Stomach (tissue), 9 donors: Measurements from ENCODE around the gene RPL35A. TPM values are rescaled to one million over a fixed set of nuclear protein-coding genes. Genes with fewer than 3 reads are reported as not detected.
"Not testable (repeated sequence)": the region's sequence is repeated elsewhere in the genome, so short reads cannot be mapped to it uniquely, and the experiment has no call there.

ENCODE experiments used
- DNase-seq, 2 donors: peaks; one replicate each; pipeline versions ENCODE4 v3.0.0 to v3.0.0-alpha.2; 2013 to 2019
- H3K27ac ChIP-seq, 5 donors: fragments of 200-600 bp in 4 of 5; sonication (generic) in 4 of 5; one replicate each; pipeline ENCODE4 v1.5.1; 2013 to 2019; ENCODE audit warnings: mild to moderate bottlenecking in 1 of 5, moderate library complexity in 1 of 5
- H3K27me3 ChIP-seq, 3 donors: fragments of 200-600 bp; sonication (generic); one replicate each; pipeline ENCODE4 v1.5.1; 2017 to 2019; ENCODE audit warnings: mixed run types in 1 of 3
- H3K36me3 ChIP-seq, 4 donors: fragments of 200-600 bp; sonication (generic); 1 replicate in 3 of 4; 2 replicates in 1 of 4; pipeline ENCODE4 v1.5.1; 2016 to 2019
- H3K4me1 ChIP-seq, 4 donors: fragments of 200-600 bp; sonication (generic); one replicate each; pipeline ENCODE4 v1.5.1; 2016 to 2019
- H3K4me3 ChIP-seq, 4 donors: fragments of 200-600 bp; sonication (generic) in 3 of 4; one replicate each; pipeline ENCODE4 v1.5.1; 2016 to 2019; ENCODE audit warnings: mild to moderate bottlenecking in 1 of 4
- H3K9me3 ChIP-seq, 4 donors: fragments of 200-600 bp; sonication (generic); one replicate each; pipeline ENCODE4 v1.5.1; 2016 to 2019
- CTCF ChIP-seq, 7 experiments: fragments of 450-650 bp in 4 of 7; fragments of 200-600 bp in 3 of 7; sonication (generic) in 3 of 7; IDR thresholded peaks; one replicate each; pipeline ENCODE4 v1.5.1; 2016 to 2019; ENCODE audit warnings: antibody characterized with exemption in 7 of 7, control low read depth in 2 of 7, mild to moderate bottlenecking in 1 of 7
- EP300 ChIP-seq: sonication (generic); formaldehyde crosslinking; IDR thresholded peaks from one replicate; pipeline ENCODE4 v1.6.1; 2017; ENCODE audit warnings: antibody characterized with exemption
- POLR2A ChIP-seq, 4 donors: fragments of 450-650 bp; IDR thresholded peaks; one replicate each; pipeline ENCODE4 v1.6.1; 2016; ENCODE audit warnings: antibody characterized with exemption in 4 of 4, control low read depth in 2 of 4, mild to moderate bottlenecking in 1 of 4, moderate library complexity in 1 of 4
- POLR2AphosphoS5 ChIP-seq, 3 donors: sonication (generic); formaldehyde crosslinking; IDR thresholded peaks; one replicate each; pipeline ENCODE4 v1.6.1; 2016; ENCODE audit warnings: antibody characterized with exemption in 3 of 3
- WGBS, 5 donors: extraction: QIAGEN DNeasy Blood & Tissue Kit in 3 of 5; methylation state at CpG; one replicate each; pipeline versions ENCODE4 v1.1.5 to v1.1.7; 2013 to 2018; 5-methylcytosine and 5-hydroxymethylcytosine counted together
- intact Hi-C: fragments of 100-400 bp; cut with DNase I; formaldehyde crosslinking; loops from one replicate; pipeline ENCODE4 v1.15.1; 2023; ENCODE audit warnings: low total_unique reads
- polyA plus RNA-seq, 3 donors: library from polyadenylated mRNA; stranded (reverse); fragments of 200-250 nt; gene quantifications; one replicate each; pipeline ENCODE4 v1.2.3, GENCODE V29; 2013
- total RNA-seq, 5 donors: library from RNA; depleted of rRNA; stranded (reverse); fragments of >200 nt; gene quantifications; one replicate each; pipeline versions ENCODE4 v1.1.0 to v1.2.3, GENCODE V29; 2014 to 2016
- donor health status: healthy with polysubstance abuse.
- donor health status: Bipolar disorder and iron deficiency.
- donor health status: healthy.

Gene RPL35A
- total and polyA plus RNA-seq, 8 donors = 30.4 to 2,972 (median 770) TPM

GRCh38 chr3:197957790-197958133, 7.8 kb downstream of the RPL35A start:
- intact Hi-C loops = no loop called here
- Histone ChIP-seq H3K4me3 (no peak overlapping the region), H3K27ac (peak overlapping the region; percentile 67 to 89 (median 86)), H3K27me3 (no peaks in the 10 kb centered on the region), H3K36me3 (peaks cover 39 to 44% (median 43%) of the 10 kb centered on the region in 4 donors), H3K9me3 (no peaks in the 10 kb centered on the region), H3K4me1 (peaks cover 33 to 72% (median 57%) of the 10 kb centered on the region in 4 donors)
- DNase-seq = no peak
- 64 to 86% (median 68%) methylated on average over 5 of the region's 5 CpGs for WGBS, 5 donors
- TF ChIP-seq EP300 = no peak
- TF ChIP-seq CTCF (IDR thresholded peaks at IDR 0.05) = no peak
- TF ChIP-seq POLR2A (IDR thresholded peaks at IDR 0.05) = no peak
- TF ChIP-seq POLR2AphosphoS5 (IDR thresholded peaks at IDR 0.05) = peak in 1 of 3 donors; percentile 1

GRCh38 chr3:197958346-197958745, 8.4 kb downstream of the RPL35A start:
- peaks cover 27 to 67% (median 51%) of the 10 kb centered on the region in 4 donors for H3K4me1 ChIP-seq
- TF ChIP-seq POLR2AphosphoS5 (IDR thresholded peaks at IDR 0.05) (no peak), CTCF (IDR thresholded peaks at IDR 0.05) (no peak), POLR2A (IDR thresholded peaks at IDR 0.05) (no peak), EP300 (no peak)
- H3K27ac ChIP-seq = peak overlapping the region in 4 of 5 donors; percentile 67 to 89 (median 86)
- no peak overlapping the region for H3K4me3 ChIP-seq
- intact Hi-C loops = no loop called here
- WGBS, 5 donors = 89 to 96% (median 93%) methylated on average over 4 of the region's 4 CpGs
- H3K9me3 ChIP-seq = no peaks in the 10 kb centered on the region
- H3K27me3 ChIP-seq = no peaks in the 10 kb centered on the region
- peaks cover 33 to 39% (median 37%) of the 10 kb centered on the region in 4 donors for H3K36me3 ChIP-seq
- no peak for DNase-seq

GRCh38 chr3:197958848-197959247, 8.9 kb downstream of the RPL35A start:
- Histone ChIP-seq H3K4me1 (peaks cover 24 to 62% (median 47%) of the 10 kb centered on the region in 4 donors), H3K36me3 (peaks cover 28 to 34% (median 32%) of the 10 kb centered on the region in 4 donors), H3K4me3 (peak overlapping the region in 1 of 4 donors; percentile 92), H3K27ac (peak overlapping the region in 4 of 5 donors; percentile 81 to 86 (median 85))
- DNase-seq, H3K27me3 ChIP-seq, intact Hi-C loops, H3K9me3 ChIP-seq: not testable (repeated sequence)
- WGBS, 5 donors = 91 to 94% (median 93%) methylated on average over 19 of the region's 19 CpGs

- peaks cover 24 to 56% (median 41%) of the 10 kb centered on the region in 4 donors for H3K4me1 ChIP-seq
- peaks cover 21 to 27% (median 25%) of the 10 kb centered on the region in 4 donors for H3K36me3 ChIP-seq
- intact Hi-C loops = no loop called here
- peak overlapping the region; percentile 80 to 92 (median 88) for H3K4me3 ChIP-seq
- H3K9me3 ChIP-seq = no peaks in the 10 kb centered on the region
- 42 to 53% (median 51%) methylated on average over 6 of the region's 6 CpGs for WGBS, 5 donors
- peak overlapping the region; percentile 49 to 86 (median 84) for H3K27ac ChIP-seq
- TF ChIP-seq POLR2A (IDR thresholded peaks at IDR 0.05) = no peak
- no peak for TF ChIP-seq EP300
- no peak for TF ChIP-seq CTCF (IDR thresholded peaks at IDR 0.05)
- TF ChIP-seq POLR2AphosphoS5 (IDR thresholded peaks at IDR 0.05) = no peak
- H3K27me3 ChIP-seq = no peaks in the 10 kb centered on the region
- DNase-seq = no peak
These were observed 9.5 kb downstream of the RPL35A start for GRCh38 chr3:197959500-197959890.

GRCh38 chr3:197959891-197960693, 10.1 kb downstream of the RPL35A start, which contains the start of gene LMLN:
Gene LMLN (plus strand): TSS chr3:197960217. CDS start chr3:197960246, 29 bp downstream.
- peak within 1 kb of the TSS; percentile 81 to 86 (median 84) for H3K27ac ChIP-seq
- H3K9me3 ChIP-seq = no peaks in the 10 kb centered on the region
- 0 to 1% (median 1%) methylated on average over 22 to 62 of the region's 62 CpGs for WGBS, 5 donors
- H3K36me3 ChIP-seq = peaks cover 15 to 21% (median 19%) of the 10 kb centered on the region in 4 donors
- H3K4me1 ChIP-seq = peaks cover 24 to 53% (median 39%) of the 10 kb centered on the region in 4 donors
- DNase-seq = peak; percentile 96 to 99
- no peaks in the 10 kb centered on the region for H3K27me3 ChIP-seq
- peak within 1 kb of the TSS; percentile 80 to 92 (median 88) for H3K4me3 ChIP-seq
- TF ChIP-seq POLR2AphosphoS5 (IDR thresholded peaks at IDR 0.05) = peak in 2 of 3 donors; percentile 69 to 84
- no peak for TF ChIP-seq EP300
- peak in 1 of 4 donors; percentile 13 for TF ChIP-seq POLR2A (IDR thresholded peaks at IDR 0.05)
- TF ChIP-seq CTCF (IDR thresholded peaks at IDR 0.05) = no peak
- intact Hi-C loops = no loop called here
